GM03348 (cell line): ENCODE measurements around the gene SYNGR3.

Experiments
- DNase-seq: peaks from one replicate; pipeline ENCODE4 v3.0.0; 2012; ENCODE audit warnings: low spot score

Gene SYNGR3

DNA sequence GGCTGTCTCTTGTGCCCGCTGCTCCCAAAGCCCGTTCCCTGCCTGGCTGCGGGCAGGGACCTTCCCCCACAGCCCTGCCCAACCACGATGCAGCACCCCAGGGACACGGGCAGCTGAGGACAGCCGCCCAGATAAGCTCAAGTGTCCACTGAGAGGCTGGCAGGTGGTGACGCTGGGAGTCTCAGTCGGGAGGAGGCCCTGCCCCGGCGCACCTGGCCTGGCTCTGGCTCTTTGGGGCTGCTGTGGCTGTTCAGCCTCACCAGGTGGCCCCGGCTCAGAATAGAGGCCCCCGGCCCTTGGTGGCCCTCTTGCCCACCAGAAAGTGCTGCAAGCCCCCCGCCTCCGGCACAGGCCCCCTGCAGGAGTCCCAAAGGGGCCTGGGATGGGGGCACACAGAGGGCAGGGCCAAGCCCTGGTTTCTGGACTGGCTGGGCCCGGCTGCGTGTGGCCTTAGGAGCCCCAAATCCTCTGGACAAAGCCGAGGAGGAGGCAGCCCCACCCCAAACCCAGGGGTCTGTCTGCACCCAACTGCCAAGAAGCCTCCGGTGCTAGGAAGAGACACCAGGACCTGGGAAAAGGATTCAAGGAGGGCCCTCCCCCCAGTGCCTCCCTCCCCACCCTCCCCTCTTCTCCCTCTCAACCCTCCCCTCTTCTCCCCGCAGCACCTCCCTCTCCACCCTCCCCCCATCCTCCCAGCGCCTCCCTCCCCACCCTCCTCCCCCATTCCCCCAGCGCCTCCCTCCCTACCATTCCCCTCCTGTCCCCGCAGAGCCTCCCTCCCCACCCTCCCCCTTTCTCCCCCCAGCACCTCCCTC is 52.6 kb downstream of the SYNGR3 start:
- DNase-seq = no peak

GRCh38 chr16:2042986-2043666 is 53.4 kb downstream of the SYNGR3 start:
- no peak for DNase-seq
